B cell (primary cell): Measurements from ENCODE around the gene GPBP1. TPM values are rescaled to one million over a fixed set of nuclear protein-coding genes. Genes with fewer than 3 reads are reported as not detected.

Source experiments
- ATAC-seq: fragments of 200-7000 bp; cut with Tn5 transposase; one replicate; pipeline ENCODE4 v1.10.0; 2021; ENCODE audit warnings: low read depth, mild to moderate bottlenecking, moderate number of reproducible peaks, moderate library complexity
- CTCF ChIA-PET: fragments of 350-600 bp; sonication (Branson Sonifier 250); formaldehyde crosslinking; loops from one replicate; lab custom pipeline; 2021; ENCODE audit warnings: antibody characterized with exemption, inconsistent platforms; lab: Charles Lee
- POLR2A ChIA-PET: fragments of 350-600 bp; sonication (Branson Sonifier 250); formaldehyde crosslinking; loops from one replicate; lab custom pipeline; 2021; ENCODE audit warnings: antibody characterized with exemption; lab: Charles Lee
- DNase-seq: peaks from one replicate; pipeline ENCODE4 v3.0.0; 2013
- H2AFZ ChIP-seq: 2 replicates; pipeline ENCODE4 v1.6.1; 2012; ENCODE audit warnings: mild to moderate bottlenecking, low read depth, low read length; ENCODE audit not compliant: insufficient read depth, poor library complexity, severe bottlenecking
- H3K27ac ChIP-seq, 2 donors: 1 replicate in 1 of 2; 2 replicates in 1 of 2; pipeline ENCODE4 v1.5.1; 2012 to 2013; ENCODE audit warnings: low read length in 2 of 2, mild to moderate bottlenecking in 2 of 2, moderate library complexity in 1 of 2
- H3K27me3 ChIP-seq, 4 experiments: fragments of 200-600 bp in 1 of 4; sonication (generic) in 1 of 4; replicated peaks in 1 of 4; 1 replicate in 2 of 4; 2 replicates in 2 of 4; pipeline versions ENCODE4 v1.6.1 to v1.7.0; 2013 to 2016; ENCODE audit warnings: low read length in 3 of 4, mild to moderate bottlenecking in 2 of 4, mixed read lengths in 1 of 4, moderate library complexity in 1 of 4; ENCODE audit not compliant: insufficient read depth in 4 of 4, control insufficient read depth in 3 of 4; ENCODE audit errors: control extremely low read depth in 1 of 4
- H3K36me3 ChIP-seq, 2 experiments: replicated peaks in 1 of 2; 1 replicate in 1 of 2; 2 replicates in 1 of 2; pipeline versions ENCODE4 v1.6.1 to v1.7.1; 2013; ENCODE audit warnings: low read length in 1 of 2; ENCODE audit not compliant: insufficient read depth in 2 of 2, control insufficient read depth in 1 of 2; ENCODE audit errors: control extremely low read depth in 1 of 2, extremely low read depth in 1 of 2
- H3K4me1 ChIP-seq, 2 donors: fragments of 200-600 bp in 1 of 2; sonication (generic) in 1 of 2; 1 replicate in 1 of 2; 2 replicates in 1 of 2; pipeline versions ENCODE4 v1.5.1 to v1.6.1; 2013 to 2017; ENCODE audit warnings: low read length in 2 of 2; ENCODE audit not compliant: control insufficient read depth in 2 of 2, insufficient read depth in 2 of 2
- H3K4me2 ChIP-seq: replicated peaks from 2 replicates; pipeline ENCODE3; 2012; ENCODE audit warnings: mild to moderate bottlenecking, low read depth, low read length; ENCODE audit not compliant: poor library complexity, severe bottlenecking
- H3K4me3 ChIP-seq, 5 experiments: fragments of 200-600 bp in 1 of 5; sonication (generic) in 1 of 5; 1 replicate in 3 of 5; 2 replicates in 2 of 5; pipeline versions ENCODE4 v1.5.1 to v1.7.0; 2011 to 2016; ENCODE audit warnings: low read length in 4 of 5, mild to moderate bottlenecking in 4 of 5, low read depth in 2 of 5, control low read depth in 1 of 5, moderate library complexity in 1 of 5; ENCODE audit not compliant: insufficient read depth in 1 of 5; ENCODE audit errors: control extremely low read depth in 1 of 5, extremely low read depth in 1 of 5
- H3K79me2 ChIP-seq: fragments of 200-600 bp; sonication (generic); one replicate; pipeline ENCODE4 v1.6.0; 2016; ENCODE audit warnings: low read length; ENCODE audit not compliant: control insufficient read depth, insufficient read depth
- H3K9ac ChIP-seq: fragments of 200-600 bp; sonication (generic); 2 replicates; pipeline ENCODE4 v1.6.1; 2017; ENCODE audit warnings: mild to moderate bottlenecking, low read length, moderate library complexity
- H3K9me3 ChIP-seq, 3 donors: one replicate each; pipeline versions ENCODE4 v1.6.1 to v1.7.1; 2013; ENCODE audit warnings: low read length in 2 of 3; ENCODE audit not compliant: control insufficient read depth in 2 of 3, insufficient read depth in 1 of 3; ENCODE audit errors: control extremely low read depth in 1 of 3
- H4K20me1 ChIP-seq: 2 replicates; pipeline ENCODE4 v1.6.0; 2012; ENCODE audit warnings: mild to moderate bottlenecking, low read length; ENCODE audit not compliant: insufficient read depth, control insufficient read depth, poor library complexity, severe bottlenecking
- H3K27ac Mint-ChIP-seq: one replicate; pipeline ENCODE4 v1.8.0; 2021; ENCODE audit warnings: mixed read lengths
- H3K27me3 Mint-ChIP-seq: one replicate; pipeline ENCODE4 v1.8.0; 2021; ENCODE audit warnings: mixed read lengths
- H3K4me1 Mint-ChIP-seq: one replicate; pipeline ENCODE4 v1.8.0; 2021; ENCODE audit warnings: mixed read lengths
- H3K4me3 Mint-ChIP-seq: one replicate; pipeline ENCODE4 v1.8.0; 2021; ENCODE audit warnings: mixed read lengths
- H3K9me3 Mint-ChIP-seq: one replicate; pipeline ENCODE4 v1.8.0; 2022; ENCODE audit warnings: mixed read lengths; ENCODE audit not compliant: insufficient read depth
- EZH2 ChIP-seq: IDR thresholded peaks from 2 replicates; pipeline ENCODE4 v1.6.1; 2012; ENCODE audit warnings: borderline replicate concordance, low read depth, mild to moderate bottlenecking, moderate library complexity, low read length; ENCODE audit not compliant: insufficient read depth, poor library complexity, severe bottlenecking
- WGBS: methylation state at CpG from one replicate; pipeline ENCODE4 v1.1.5; 2013; ENCODE audit warnings: missing lambda C conversion rate; ENCODE audit not compliant: insufficient coverage; 5-methylcytosine and 5-hydroxymethylcytosine counted together
- intact Hi-C: fragments of 100-400 bp; cut with micrococcal nuclease; formaldehyde crosslinking; loops from one replicate; pipeline ENCODE4 v1.10.0; 2022
- polyA plus RNA-seq: library from polyadenylated mRNA; depleted of rRNA; stranded (reverse); fragments of >200 nt; gene quantifications from 2 replicates; pipeline ENCODE4 v1.2.3, GENCODE V29; 2012
- total RNA-seq, 2 donors: library from RNA; stranded (reverse); fragments of 120-200 nt in 1 of 2; gene quantifications; 1 replicate in 1 of 2; 2 replicates in 1 of 2; pipeline versions ENCODE4 v1.2.3 to v1.2.4, GENCODE V29; 2013 to 2022
- TF ChIP-seq, protein P1 (sequence below): fragments of 200-600 bp; IDR thresholded peaks from one replicate; pipeline ENCODE4 v1.8.0; 2022; ENCODE audit warnings: antibody characterized with exemption, mild to moderate bottlenecking

GPBP1 gene
- total and polyA plus RNA-seq, 2 donors (not counting 1 experiment from before 2014, with no cell fraction given) = 30.9 to 152 TPM

DNA sequence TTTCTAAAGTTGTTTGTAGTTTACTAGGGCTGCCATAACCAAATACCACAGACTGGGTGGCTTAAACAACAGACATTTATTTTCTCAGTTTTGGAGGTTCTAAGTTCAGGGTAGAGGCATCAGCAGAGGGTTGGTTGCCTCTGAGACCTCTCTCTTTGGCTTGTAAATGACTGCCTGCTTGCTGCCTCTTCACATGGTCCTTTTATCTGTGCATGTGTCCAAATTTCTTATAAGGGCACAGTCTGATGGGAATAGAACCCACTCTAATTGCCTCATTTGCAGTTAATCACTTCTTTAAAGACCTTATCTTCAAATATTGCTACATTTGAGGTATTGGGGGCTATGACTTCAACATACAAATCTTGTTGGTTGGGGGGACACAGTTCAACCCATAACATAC lies 36.8 kb downstream of the GPBP1 start:
- CTCF ChIA-PET = interaction anchor here (1.0 kb wide), 1 partner anchor 72 kb away, joined by 4 read pairs; no protein-coding TSS in a partner anchor
- H3K4me2 ChIP-seq = no peak overlapping the region
- DNase-seq (no peak), ATAC-seq (no peak)
- peaks cover 87% of the 10 kb centered on the region for H4K20me1 ChIP-seq
- H3K36me3 ChIP-seq = peaks cover 5 to 20% of the 10 kb centered on the region in 2 experiments
- Mint-ChIP-seq H3K27ac (no peak overlapping the region), H3K27me3 (no peaks in the 10 kb centered on the region), H3K4me1 (peaks cover 49% of the 10 kb centered on the region), H3K9me3 (no peaks in the 10 kb centered on the region), H3K4me3 (no peak overlapping the region)
- H3K4me1 ChIP-seq = peaks cover 28 to 37% of the 10 kb centered on the region in 2 donors
- POLR2A ChIA-PET = no interaction called here
- H2AFZ ChIP-seq = no peak overlapping the region
- H3K9me3 ChIP-seq = no peaks in the 10 kb centered on the region
- H3K27me3 ChIP-seq = no peaks in the 10 kb centered on the region
- H3K4me3 ChIP-seq = no peak overlapping the region
- no peak for TF ChIP-seq EZH2
- TF ChIP-seq, protein P1, sequence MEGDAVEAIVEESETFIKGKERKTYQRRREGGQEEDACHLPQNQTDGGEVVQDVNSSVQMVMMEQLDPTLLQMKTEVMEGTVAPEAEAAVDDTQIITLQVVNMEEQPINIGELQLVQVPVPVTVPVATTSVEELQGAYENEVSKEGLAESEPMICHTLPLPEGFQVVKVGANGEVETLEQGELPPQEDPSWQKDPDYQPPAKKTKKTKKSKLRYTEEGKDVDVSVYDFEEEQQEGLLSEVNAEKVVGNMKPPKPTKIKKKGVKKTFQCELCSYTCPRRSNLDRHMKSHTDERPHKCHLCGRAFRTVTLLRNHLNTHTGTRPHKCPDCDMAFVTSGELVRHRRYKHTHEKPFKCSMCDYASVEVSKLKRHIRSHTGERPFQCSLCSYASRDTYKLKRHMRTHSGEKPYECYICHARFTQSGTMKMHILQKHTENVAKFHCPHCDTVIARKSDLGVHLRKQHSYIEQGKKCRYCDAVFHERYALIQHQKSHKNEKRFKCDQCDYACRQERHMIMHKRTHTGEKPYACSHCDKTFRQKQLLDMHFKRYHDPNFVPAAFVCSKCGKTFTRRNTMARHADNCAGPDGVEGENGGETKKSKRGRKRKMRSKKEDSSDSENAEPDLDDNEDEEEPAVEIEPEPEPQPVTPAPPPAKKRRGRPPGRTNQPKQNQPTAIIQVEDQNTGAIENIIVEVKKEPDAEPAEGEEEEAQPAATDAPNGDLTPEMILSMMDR = no peak
- peak overlapping the region in 1 of 2 donors; percentile 38 for H3K27ac ChIP-seq
- peaks cover 100% of the 10 kb centered on the region for H3K79me2 ChIP-seq
- no peak overlapping the region for H3K9ac ChIP-seq
- intact Hi-C loops = no loop called here

DNA sequence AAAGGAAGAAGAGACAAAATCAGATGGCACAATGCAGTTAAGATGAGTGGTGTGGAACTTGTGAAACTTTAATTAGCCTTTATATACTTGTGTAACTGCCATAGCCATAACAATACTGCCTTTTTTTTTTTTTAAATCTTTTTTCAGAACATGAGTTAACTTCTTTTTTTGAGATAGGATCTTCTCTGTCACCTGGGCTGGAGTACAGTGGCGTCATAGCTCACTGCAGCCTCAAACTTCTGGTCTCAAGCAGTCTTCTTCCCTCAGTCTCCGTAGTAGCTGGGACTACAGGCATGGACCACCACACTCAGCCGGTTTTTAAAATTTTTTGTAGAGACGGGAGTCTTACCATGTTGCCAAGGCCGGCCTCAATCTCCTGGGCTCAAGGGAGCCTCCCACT lies 37.2 kb downstream of the GPBP1 start:
- H3K79me2 ChIP-seq = peaks cover 100% of the 10 kb centered on the region
- Mint-ChIP-seq H3K4me1 (peaks cover 46% of the 10 kb centered on the region), H3K9me3 (no peaks in the 10 kb centered on the region), H3K4me3 (no peak overlapping the region), H3K27me3 (no peaks in the 10 kb centered on the region), H3K27ac (no peak overlapping the region)
- peak overlapping the region in 1 of 2 donors; percentile 38 for H3K27ac ChIP-seq
- intact Hi-C loops = no loop called here
- ChIA-PET POLR2A (no interaction called here), CTCF (no interaction called here)
- peaks cover 5 to 24% of the 10 kb centered on the region in 2 experiments for H3K36me3 ChIP-seq
- TF ChIP-seq EZH2 = no peak
- TF ChIP-seq, protein P1 = no peak
- H4K20me1 ChIP-seq = peaks cover 91% of the 10 kb centered on the region
- H3K4me2 ChIP-seq = no peak overlapping the region
- WGBS = 92% methylated on average over 2 of the region's 5 CpGs
- H3K9me3 ChIP-seq = no peaks in the 10 kb centered on the region
- ATAC-seq (no peak), DNase-seq (no peak)
- H3K27me3 ChIP-seq = no peaks in the 10 kb centered on the region
- peaks cover 28 to 34% of the 10 kb centered on the region in 2 donors for H3K4me1 ChIP-seq
- no peak overlapping the region for H2AFZ ChIP-seq
- no peak overlapping the region for H3K9ac ChIP-seq
- no peak overlapping the region for H3K4me3 ChIP-seq
